Fibroblast of lung (primary cell): ENCODE measurements around the gene NDUFA13.

Experiments
- CTCF ChIP-seq, 2 donors: IDR thresholded peaks in 1 of 2; conservative IDR thresholded peaks in 1 of 2; 1 replicate in 1 of 2; 2 replicates in 1 of 2; pipeline ENCODE4 v1.5.1; 2011 to 2012; ENCODE audit warnings: low read length in 2 of 2, control low read depth in 1 of 2, inconsistent platforms in 1 of 2, low read depth in 1 of 2, mild to moderate bottlenecking in 1 of 2
- EZH2 ChIP-seq: IDR thresholded peaks from 2 replicates; pipeline ENCODE4 v1.5.1; 2012; ENCODE audit warnings: low read length, control low read depth, mild to moderate bottlenecking; ENCODE audit errors: missing control alignments

- TF ChIP-seq CTCF (conservative IDR thresholded peaks at IDR 0.05 in 1 of 2, IDR thresholded peaks at IDR 0.05 in 1 of 2; ENCODE audit: low read depth in 1 of 2, low read length in 2 of 2) (no peak), EZH2 (no peak)
Measured at GRCh38 chr19:19493841-19494546, 22.0 kb upstream of the NDUFA13 start.
